Activated naive CD8-positive, alpha-beta T cell (primary cell): ENCODE data around the gene STARD10.

Experiments
- H3K27ac Mint-ChIP-seq: one replicate; pipeline ENCODE4 v1.8.0; 2021; ENCODE audit warnings: mixed read lengths
- H3K27me3 Mint-ChIP-seq: one replicate; pipeline ENCODE4 v1.8.0; 2021; ENCODE audit warnings: mixed read lengths
- H3K36me3 Mint-ChIP-seq: one replicate; pipeline ENCODE4 v1.8.0; 2021; ENCODE audit warnings: mixed read lengths
- H3K4me1 Mint-ChIP-seq: one replicate; pipeline ENCODE4 v1.8.0; 2021; ENCODE audit warnings: low read depth, mixed read lengths
- H3K4me3 Mint-ChIP-seq: one replicate; pipeline ENCODE4 v1.8.0; 2021; ENCODE audit warnings: mild to moderate bottlenecking, mixed read lengths
- H3K9me3 Mint-ChIP-seq: one replicate; pipeline ENCODE4 v1.8.0; 2021; ENCODE audit warnings: low read depth, mixed read lengths

STARD10 gene

GRCh38 chr11:72744474-72744873 is 49.4 kb downstream of the STARD10 start:
- Mint-ChIP-seq H3K36me3 (no peaks in the 10 kb centered on the region), H3K4me1 (peaks cover 63% of the 10 kb centered on the region), H3K27me3 (no peaks in the 10 kb centered on the region), H3K27ac (peak overlapping the region; percentile 90), H3K9me3 (no peaks in the 10 kb centered on the region), H3K4me3 (no peak overlapping the region)

- no peaks in the 10 kb centered on the region for H3K36me3 Mint-ChIP-seq
- peaks cover 63% of the 10 kb centered on the region for H3K4me1 Mint-ChIP-seq
- no peaks in the 10 kb centered on the region for H3K27me3 Mint-ChIP-seq
- peak overlapping the region; percentile 0 for H3K4me3 Mint-ChIP-seq
- H3K27ac Mint-ChIP-seq, result peak overlapping the region; percentile 90
- no peaks in the 10 kb centered on the region for H3K9me3 Mint-ChIP-seq
Observed at GRCh38 chr11:72743321-72744221, 50.3 kb downstream of the STARD10 start.

- no peak overlapping the region for H3K4me3 Mint-ChIP-seq
- H3K27me3 Mint-ChIP-seq, result no peaks in the 10 kb centered on the region
- H3K4me1 Mint-ChIP-seq, result peaks cover 66% of the 10 kb centered on the region
- no peaks in the 10 kb centered on the region for H3K9me3 Mint-ChIP-seq
- no peaks in the 10 kb centered on the region for H3K36me3 Mint-ChIP-seq
- peak overlapping the region; percentile 64 for H3K27ac Mint-ChIP-seq
Observed at GRCh38 chr11:72742513-72743320, 51.1 kb downstream of the STARD10 start.

GRCh38 chr11:72741849-72742512 is 51.9 kb downstream of the STARD10 start:
- Mint-ChIP-seq H3K4me3 (no peak overlapping the region), H3K27me3 (no peaks in the 10 kb centered on the region), H3K4me1 (peaks cover 71% of the 10 kb centered on the region), H3K27ac (peak overlapping the region; percentile 86), H3K9me3 (no peaks in the 10 kb centered on the region), H3K36me3 (no peaks in the 10 kb centered on the region)

- H3K27ac Mint-ChIP-seq, result peak overlapping the region; percentile 86
- peaks cover 77% of the 10 kb centered on the region for H3K4me1 Mint-ChIP-seq
- H3K4me3 Mint-ChIP-seq, result no peak overlapping the region
- no peaks in the 10 kb centered on the region for H3K9me3 Mint-ChIP-seq
- H3K36me3 Mint-ChIP-seq, result no peaks in the 10 kb centered on the region
- no peaks in the 10 kb centered on the region for H3K27me3 Mint-ChIP-seq
Observed at GRCh38 chr11:72741429-72741833, 52.4 kb downstream of the STARD10 start.

GRCh38 chr11:72740562-72741428 is 53.1 kb downstream of the STARD10 start:
- no peaks in the 10 kb centered on the region for H3K36me3 Mint-ChIP-seq
- H3K4me1 Mint-ChIP-seq, result peaks cover 80% of the 10 kb centered on the region
- no peaks in the 10 kb centered on the region for H3K9me3 Mint-ChIP-seq
- peak overlapping the region; percentile 86 for H3K27ac Mint-ChIP-seq
- no peak overlapping the region for H3K4me3 Mint-ChIP-seq
- H3K27me3 Mint-ChIP-seq, result no peaks in the 10 kb centered on the region

- H3K36me3 Mint-ChIP-seq, result no peaks in the 10 kb centered on the region
- H3K27me3 Mint-ChIP-seq, result no peaks in the 10 kb centered on the region
- H3K9me3 Mint-ChIP-seq, result no peaks in the 10 kb centered on the region
- peak overlapping the region; percentile 86 for H3K27ac Mint-ChIP-seq
- peaks cover 83% of the 10 kb centered on the region for H3K4me1 Mint-ChIP-seq
- H3K4me3 Mint-ChIP-seq, result no peak overlapping the region
Observed at GRCh38 chr11:72740060-72740424, 53.8 kb downstream of the STARD10 start.

- Mint-ChIP-seq H3K27ac (peak overlapping the region; percentile 86), H3K4me1 (peaks cover 81% of the 10 kb centered on the region), H3K4me3 (no peak overlapping the region), H3K27me3 (no peaks in the 10 kb centered on the region), H3K9me3 (no peaks in the 10 kb centered on the region), H3K36me3 (no peaks in the 10 kb centered on the region)
Observed at GRCh38 chr11:72739240-72740059, 54.4 kb downstream of the STARD10 start.

GRCh38 chr11:72738199-72739141 is 55.4 kb downstream of the STARD10 start:
- H3K36me3 Mint-ChIP-seq, result no peaks in the 10 kb centered on the region
- H3K9me3 Mint-ChIP-seq, result no peaks in the 10 kb centered on the region
- H3K27me3 Mint-ChIP-seq, result no peaks in the 10 kb centered on the region

GRCh38 chr11:72737336-72737735 is 56.5 kb downstream of the STARD10 start:
- no peaks in the 10 kb centered on the region for H3K27me3 Mint-ChIP-seq
- H3K9me3 Mint-ChIP-seq, result no peaks in the 10 kb centered on the region
- peak overlapping the region; percentile 61 for H3K4me3 Mint-ChIP-seq
- peaks cover 64% of the 10 kb centered on the region for H3K4me1 Mint-ChIP-seq
- peak overlapping the region; percentile 94 for H3K27ac Mint-ChIP-seq
- H3K36me3 Mint-ChIP-seq, result no peaks in the 10 kb centered on the region

More at GRCh38 chr11:72738199-72739141, 55.4 kb downstream of the STARD10 start:
- Mint-ChIP-seq H3K4me1 (peaks cover 71% of the 10 kb centered on the region), H3K4me3 (peak overlapping the region; percentile 40), H3K27ac (peak overlapping the region; percentile 94)

- no peaks in the 10 kb centered on the region for H3K36me3 Mint-ChIP-seq
- H3K9me3 Mint-ChIP-seq, result no peaks in the 10 kb centered on the region
- peak overlapping the region; percentile 61 for H3K4me3 Mint-ChIP-seq
- peaks cover 57% of the 10 kb centered on the region for H3K4me1 Mint-ChIP-seq
- no peaks in the 10 kb centered on the region for H3K27me3 Mint-ChIP-seq
- H3K27ac Mint-ChIP-seq, result peak overlapping the region; percentile 94
Observed at GRCh38 chr11:72736452-72737069, 57.3 kb downstream of the STARD10 start.

GRCh38 chr11:72735495-72736027 is 58.3 kb downstream of the STARD10 start:
- peaks cover 47% of the 10 kb centered on the region for H3K4me1 Mint-ChIP-seq
- H3K27me3 Mint-ChIP-seq, result no peaks in the 10 kb centered on the region
- peak overlapping the region; percentile 16 for H3K27ac Mint-ChIP-seq
- no peak overlapping the region for H3K4me3 Mint-ChIP-seq
- H3K9me3 Mint-ChIP-seq, result no peaks in the 10 kb centered on the region
- H3K36me3 Mint-ChIP-seq, result peaks cover 4% of the 10 kb centered on the region
